Measurements from ENCODE around the gene CDADC1. TPM values are rescaled to one million over a fixed set of nuclear protein-coding genes. Genes with fewer than 3 reads are reported as not detected.

Gene CDADC1
- total and polyA plus RNA-seq, 2 of the 13 experiments (the other 11 are each of a cell fraction or from before 2014, with no cell fraction given), result 2.4 to 9.0 TPM

- TF ChIP-seq AKNA (CRISPR knock-in tag; IDR thresholded peaks at IDR 0.05; ENCODE audit: borderline replicate concordance) (no peak), ARNT2 (CRISPR knock-in tag; IDR thresholded peaks at IDR 0.05; ENCODE audit: low read depth) (no peak), HOMEZ (CRISPR knock-in tag; IDR thresholded peaks at IDR 0.05; ENCODE audit: low read depth) (no peak)
Observed at GRCh38 chr13:49262634-49263033, 14.9 kb downstream of the CDADC1 start (continued).

- Histone ChIP-seq H3K9ac (ENCODE audit: insufficient read depth, low read depth, low read length) (no peak overlapping the region), H3K27ac (ENCODE audit: extremely low read length, insufficient read depth, low read length) (no peak overlapping the region), H3K36me3 (replicated peaks in 1 of 2; ENCODE audit: control insufficient read depth in 1 of 2, insufficient read depth in 2 of 2, low read length in 2 of 2) (peaks cover 2 to 17% of the 10 kb centered on the region in 2 experiments; a peak in 3 of 5 replicates), H3K4me3 (replicated peaks in 1 of 3; ENCODE audit: insufficient read depth in 1 of 3, low read depth in 2 of 3, low read length in 3 of 3) (no peak overlapping the region), H3K79me2 (ENCODE audit: insufficient read depth, low read length) (no peaks in the 10 kb centered on the region), H3K4me1 (ENCODE audit: insufficient read depth, low read length) (no peaks in the 10 kb centered on the region), H3K4me2 (ENCODE audit: low read depth, low read length) (no peak overlapping the region), H2AFZ (ENCODE audit: low read length) (no peak overlapping the region), H3K9me3 (ENCODE audit: low read length) (no peaks in the 10 kb centered on the region), H4K20me1 (ENCODE audit: insufficient read depth, low read length) (no peaks in the 10 kb centered on the region), H3K27me3 (ENCODE audit: control insufficient read depth in 1 of 2, insufficient read depth in 2 of 2, low read length in 2 of 2) (no peaks in the 10 kb centered on the region)
- no peak for ATAC-seq
- BruUV-seq (replicated peaks), result no TSS peak
- FAIRE-seq, result no peak
- 95% methylated on average over 2 of the region's 2 CpGs for WGBS (ENCODE audit: low lambda C conversion rate)
- ChIA-PET POLR2A (no interaction called here), CTCF (ENCODE audit: low intra/inter-chr PET ratio, low total read pairs) (no interaction called here)
- intact Hi-C loops (cut with micrococcal nuclease; ENCODE audit: unreplicated experiment), result no loop called here
- in situ Hi-C loops (cut with HindIII; ENCODE audit: extremely low pct_ligation_motif_present, low pct_unique_long_range_greater_than_20kb), result no loop called here
- no peak for DNase-seq (ENCODE audit: low spot score)
- no peak for TF ChIP-seq ZBTB49 (CRISPR knock-in tag; IDR thresholded peaks at IDR 0.05; ENCODE audit: borderline replicate concordance)
- no peak for TF ChIP-seq ZBTB10 (CRISPR knock-in tag; IDR thresholded peaks at IDR 0.05; ENCODE audit: borderline replicate concordance)
- TF ChIP-seq ZNF629 (CRISPR knock-in tag; conservative IDR thresholded peaks at IDR 0.05), result no peak
- no peak for TF ChIP-seq BORCS8-MEF2B (CRISPR knock-in tag; IDR thresholded peaks at IDR 0.05)
- TF ChIP-seq ZMYM3 (CRISPR knock-in tag; IDR thresholded peaks at IDR 0.05), result no peak
- no peak for TF ChIP-seq HNRNPK (IDR thresholded peaks at IDR 0.05; ENCODE audit: low read depth, low read length, poor library complexity, severe bottlenecking)
- no peak for TF ChIP-seq SALL1 (CRISPR knock-in tag; IDR thresholded peaks at IDR 0.05)
- no peak for TF ChIP-seq NR3C1 (CRISPR knock-in tag; IDR thresholded peaks at IDR 0.05)
Observed at GRCh38 chr13:49265822-49266221, 18.1 kb downstream of the CDADC1 start.

All from HepG2 (cell line).